Cardiac septum (tissue), 1 donor: ENCODE results near the gene PHKA2. TPM values are rescaled to one million over a fixed set of nuclear protein-coding genes. Genes with fewer than 3 reads are reported as not detected.
A peak's percentile ranks its signal among the peaks of the same experiment; 100 is the strongest.
"Not testable (repeated sequence)": the region's sequence is repeated elsewhere in the genome, so short reads cannot be mapped to it uniquely, and the experiment has no call there.

ENCODE experiments used
- DNase-seq: peaks from one replicate; pipeline ENCODE4 v3.0.0-alpha.2; 2020; ENCODE audit warnings: low spot score
- intact Hi-C: fragments of 100-400 bp; cut with DNase I; formaldehyde crosslinking; loops from one replicate; pipeline ENCODE4 v1.14.0; 2022
- long read RNA-seq: library from polyadenylated mRNA; unstranded; transcript quantifications from one replicate; pipeline ENCODE4 v2.0.0, GENCODE V29; 2021
- total RNA-seq: library from RNA; stranded (reverse); fragmentation: NEBNext Ultra II Directional; extraction: Animal tissue kit (Norgen Biotek cat#: 25700); gene quantifications from one replicate; pipeline ENCODE4 v1.2.1, GENCODE V29; 2021
- donor health status: DM: no; HTN: no; CAD: no.

Gene PHKA2
- 22.3 TPM for total RNA-seq
- long read RNA-seq, full-length matches to known transcripts = 9 of 24 reads
- long read RNA-seq, partial matches to known transcripts = 8 of 24 reads
- long read RNA-seq, other reads (novel, unspliced or antisense) = 7 of 24 reads

DNA sequence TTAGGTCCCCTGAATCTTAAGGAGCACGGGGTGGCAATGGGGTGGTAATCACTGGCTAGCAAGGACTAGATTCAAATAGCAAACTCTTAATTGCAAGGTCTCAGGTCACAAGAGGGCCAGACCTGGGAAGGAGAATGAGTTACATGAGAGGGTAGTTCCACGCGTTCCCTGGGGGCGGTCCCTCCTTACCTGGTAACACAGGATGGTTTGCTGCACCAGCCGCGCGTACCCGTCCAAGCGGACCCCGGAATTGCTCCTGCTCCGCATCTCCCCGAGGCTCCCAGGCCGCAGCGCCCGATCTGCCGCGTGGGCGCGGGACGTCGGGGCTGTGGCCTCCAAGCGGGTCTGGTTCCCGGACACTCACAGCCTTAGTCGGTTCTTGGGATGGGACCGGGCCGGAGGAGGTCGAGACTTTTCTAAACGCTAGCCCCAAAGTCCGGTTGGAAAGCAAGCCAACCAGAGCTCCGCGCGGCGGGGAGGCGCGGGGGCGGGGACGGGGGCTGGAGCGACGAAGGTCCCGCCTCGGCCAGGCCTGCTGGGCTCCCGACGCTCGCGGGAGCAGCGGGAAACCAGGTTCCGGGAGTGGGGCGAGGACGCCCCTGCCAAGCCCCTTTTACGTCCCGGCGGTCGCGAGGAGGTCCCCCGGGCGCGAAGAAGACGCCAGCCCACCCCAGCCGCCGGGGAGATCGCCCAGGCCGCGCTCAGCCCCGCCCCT is at the start of gene PHKA2:
Gene PHKA2 (minus strand): TSS at position 449 of the 715 bp plus-strand sequence. CDS start 182 bp downstream, at position 267.
- DNase-seq = peak; percentile 87
- intact Hi-C loops = no loop called here

GRCh38 chrX:19030805-19031204 is 46.9 kb upstream of the PHKA2 start:
- intact Hi-C loops = no loop called here
- no peak for DNase-seq

- no peak for DNase-seq
- intact Hi-C loops = no loop called here
Measured at GRCh38 chrX:19028560-19028959, 44.6 kb upstream of the PHKA2 start.

- intact Hi-C loops = no loop called here
Measured at GRCh38 chrX:19024366-19024765, 40.5 kb upstream of the PHKA2 start.

GRCh38 chrX:19019996-19020395 is 36.1 kb upstream of the PHKA2 start:
- intact Hi-C loops = loop anchor here (10.0 kb wide), 1 partner anchor 315 kb away; no protein-coding TSS in a partner anchor
- DNase-seq = no peak

More at GRCh38 chrX:19024366-19024765, 40.5 kb upstream of the PHKA2 start:
- DNase-seq = no peak

GRCh38 chrX:19017271-19017670 is 33.4 kb upstream of the PHKA2 start:
- DNase-seq = no peak
- intact Hi-C loops = loop anchor here (10.0 kb wide), 1 partner anchor 318 kb away; no protein-coding TSS in a partner anchor

DNA sequence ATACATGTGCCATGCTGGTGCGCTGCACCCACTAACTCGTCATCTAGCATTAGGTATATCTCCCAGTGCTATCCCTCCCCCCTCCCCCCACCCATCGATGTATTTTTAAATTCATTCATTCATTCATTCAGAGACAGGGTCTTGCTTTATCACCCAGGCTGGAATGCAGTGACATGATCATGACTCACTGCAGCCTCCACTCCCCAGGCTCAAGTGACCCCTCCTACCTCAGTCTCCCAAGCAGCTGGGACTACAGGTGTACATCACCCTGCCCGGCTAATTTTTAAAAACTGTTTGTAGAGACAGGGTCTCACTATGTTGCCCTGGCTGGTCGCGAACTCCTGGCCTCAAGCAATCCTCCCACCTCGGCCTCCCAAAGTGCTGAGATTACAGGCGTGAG is 32.7 kb upstream of the PHKA2 start:
- DNase-seq = not testable (repeated sequence)
- intact Hi-C loops = loop anchor here (10.0 kb wide), 1 partner anchor 318 kb away; no protein-coding TSS in a partner anchor

DNA sequence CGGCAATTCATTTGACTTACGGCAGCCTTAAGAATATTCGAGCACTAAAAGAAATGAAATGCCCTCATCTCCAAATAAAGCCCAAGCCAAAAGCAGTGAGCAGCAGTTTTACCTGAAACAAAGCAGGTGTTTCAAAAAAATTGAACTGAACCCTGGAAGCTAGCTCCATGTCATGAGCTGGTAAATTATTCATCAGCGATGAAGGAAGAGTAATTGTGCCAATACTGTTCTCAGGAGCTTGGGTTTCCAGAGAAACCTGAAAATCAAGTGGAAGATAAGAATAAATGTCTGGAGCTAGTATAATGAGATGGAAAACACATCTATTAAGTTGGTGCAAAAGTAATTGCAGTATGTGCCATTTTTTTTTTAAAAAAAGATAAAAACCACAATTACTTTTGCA is 24.0 kb upstream of the PHKA2 start:
- intact Hi-C loops = no loop called here
- DNase-seq = no peak

GRCh38 chrX:19007011-19007410 is 23.1 kb upstream of the PHKA2 start:
- intact Hi-C loops = no loop called here
- DNase-seq = no peak

- intact Hi-C loops = no loop called here
- DNase-seq = no peak
Measured at GRCh38 chrX:19005909-19006308, 22.0 kb upstream of the PHKA2 start.

DNA sequence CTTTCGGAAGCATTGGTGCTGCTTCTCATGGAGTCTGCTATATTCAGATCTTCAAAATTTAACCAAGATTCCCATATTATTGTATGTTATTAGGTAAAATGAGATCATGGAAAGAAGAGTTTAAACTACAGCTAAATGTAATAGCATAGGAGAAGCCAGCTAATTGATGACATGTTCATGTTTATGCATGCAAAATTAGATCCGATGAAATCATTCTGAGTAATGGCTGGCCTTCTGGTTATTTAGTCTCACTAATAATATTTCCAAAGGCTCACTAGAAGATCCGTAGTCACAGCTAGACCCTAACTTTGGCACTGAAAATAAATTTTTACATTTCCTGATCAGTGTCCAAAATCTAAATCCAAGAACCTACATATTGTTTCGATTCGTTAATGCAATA is 19.8 kb upstream of the PHKA2 start:
- intact Hi-C loops = no loop called here
- DNase-seq = no peak

DNA sequence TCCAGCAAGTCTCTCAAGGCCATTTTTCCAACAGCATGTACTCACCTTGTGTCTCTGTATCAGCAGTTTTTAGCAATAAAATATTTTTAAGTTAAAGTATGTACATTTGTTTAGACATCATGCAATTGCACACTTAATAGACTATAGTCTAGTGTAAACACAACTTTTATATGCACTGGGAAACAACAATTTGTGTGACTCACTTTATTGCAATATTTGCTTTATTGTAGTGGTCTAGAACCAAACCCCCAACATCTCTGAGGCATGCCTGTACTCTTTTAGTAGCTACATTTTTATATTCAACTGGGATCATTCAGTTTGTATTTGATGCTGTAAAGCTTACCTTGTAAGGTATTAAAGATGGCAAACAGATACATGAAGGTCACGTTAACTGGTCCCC is 14.7 kb upstream of the PHKA2 start:
- intact Hi-C loops = no loop called here

GRCh38 chrX:18997916-18998315 is 14.0 kb upstream of the PHKA2 start:
- DNase-seq = no peak
- intact Hi-C loops = no loop called here

More for the DNA sequence above, 14.7 kb upstream of the PHKA2 start:
- no peak for DNase-seq

- intact Hi-C loops = no loop called here
- no peak for DNase-seq
Measured at GRCh38 chrX:18996536-18996935, 12.6 kb upstream of the PHKA2 start.

DNA sequence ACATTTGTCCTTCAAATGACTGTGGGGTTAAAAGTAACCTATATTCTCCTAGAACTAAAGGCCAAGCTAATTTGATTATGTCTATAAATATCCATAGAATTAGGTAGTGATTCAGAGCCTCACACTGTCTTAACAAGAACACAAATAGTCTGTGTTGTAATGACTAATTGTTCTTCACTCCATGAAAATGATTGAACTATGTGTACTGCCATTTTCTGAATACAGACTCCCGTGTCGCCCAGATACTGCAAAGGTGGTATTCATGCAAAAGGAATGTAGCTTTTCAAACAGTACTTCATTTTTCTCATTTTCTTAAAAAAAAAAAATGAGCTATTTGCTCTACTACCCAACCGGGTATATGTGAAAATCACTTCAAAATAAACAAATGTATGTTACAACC is 11.3 kb upstream of the PHKA2 start:
- intact Hi-C loops = no loop called here
- no peak for DNase-seq

DNA sequence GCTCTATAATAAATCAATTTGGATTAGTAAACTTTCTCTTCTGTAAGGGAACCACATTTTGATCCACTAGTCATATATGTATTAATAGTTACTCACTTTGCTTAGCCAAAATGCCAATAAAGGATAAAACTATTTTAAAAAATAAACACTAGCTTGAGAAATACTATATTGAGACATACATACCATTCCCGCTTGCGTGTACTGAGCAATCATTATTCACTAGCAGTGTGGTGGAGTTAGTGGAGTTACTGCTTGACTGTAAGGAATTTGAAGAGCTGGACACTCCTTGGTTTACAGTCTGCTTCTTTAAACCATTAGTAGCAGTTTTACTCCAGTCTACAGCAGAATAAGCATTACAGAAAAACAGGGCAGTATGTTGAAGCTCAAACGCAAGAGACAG is 10.8 kb upstream of the PHKA2 start:
- intact Hi-C loops = no loop called here
- no peak for DNase-seq

DNA sequence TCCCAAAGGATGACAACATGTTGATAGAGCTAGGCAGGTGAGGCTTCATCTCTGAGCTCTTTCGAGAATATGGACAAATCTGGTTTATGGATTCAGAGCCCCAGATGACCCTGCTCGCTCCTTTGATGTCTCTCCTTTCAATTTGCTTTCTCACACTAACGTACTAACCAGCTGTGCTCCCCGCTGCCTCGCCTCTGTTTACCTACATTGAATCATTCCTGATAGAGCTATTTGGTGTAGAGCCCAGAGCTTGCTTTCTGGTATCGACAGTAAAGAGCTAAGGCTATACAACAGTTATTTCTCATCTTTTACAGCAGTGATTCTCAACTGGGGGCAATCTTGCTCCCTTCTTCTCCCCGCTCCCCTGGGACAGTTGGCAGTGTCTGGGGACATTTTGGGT is 8.9 kb upstream of the PHKA2 start:
- intact Hi-C loops = no loop called here
- DNase-seq = no peak

DNA sequence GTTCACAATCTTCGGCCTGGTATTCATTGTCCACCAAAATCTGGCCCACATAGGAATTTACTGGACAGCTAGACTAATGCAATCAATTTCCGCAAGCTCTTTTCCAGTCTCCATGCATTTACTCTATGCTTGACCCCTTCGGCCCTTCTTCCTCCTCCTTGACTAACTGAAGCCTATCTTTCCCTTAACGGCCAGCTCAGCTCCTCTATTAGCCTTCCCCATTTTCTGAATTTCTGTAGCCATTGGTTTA is 1.2 kb upstream of the PHKA2 start:
- intact Hi-C loops = no loop called here
- DNase-seq = no peak

GRCh38 chrX:18984381-18985185 is 669 bp upstream of the PHKA2 start:
- DNase-seq = peak; percentile 91
- intact Hi-C loops = no loop called here

GRCh38 chrX:18981124-18981807 is 2.6 kb downstream of the PHKA2 start:
- intact Hi-C loops = no loop called here
- no peak for DNase-seq
